ENCODE data around the gene RUNX1.

Gene RUNX1

GRCh38 chr21:34962136-34962535, 87.0 kb downstream of the RUNX1 start:
- TF ChIP-seq CTCF (IDR thresholded peaks at IDR 0.05) = no peak

- TF ChIP-seq CTCF (IDR thresholded peaks at IDR 0.05) = no peak
Observed at GRCh38 chr21:34960687-34961086, 88.4 kb downstream of the RUNX1 start.

GRCh38 chr21:34959607-34960006, 89.5 kb downstream of the RUNX1 start:
- no peak for TF ChIP-seq CTCF (IDR thresholded peaks at IDR 0.05)

GRCh38 chr21:34958040-34958439, 91.1 kb downstream of the RUNX1 start:
- no peak for TF ChIP-seq CTCF (IDR thresholded peaks at IDR 0.05)

GRCh38 chr21:34956416-34957316, 92.4 kb downstream of the RUNX1 start:
- no peak for TF ChIP-seq CTCF (IDR thresholded peaks at IDR 0.05)

- no peak for TF ChIP-seq CTCF (IDR thresholded peaks at IDR 0.05)
Observed at GRCh38 chr21:34953950-34954349, 95.2 kb downstream of the RUNX1 start.

GRCh38 chr21:34952701-34953100, 96.4 kb downstream of the RUNX1 start:
- no peak for TF ChIP-seq CTCF (IDR thresholded peaks at IDR 0.05)

Data from LNCAP (cell line).